Choroid plexus epithelial cell (primary cell): ENCODE measurements around the gene ZNF532.

ENCODE experiments used
- DNase-seq: peaks from one replicate; pipeline ENCODE4 v3.0.0-alpha.2; 2010; ENCODE audit warnings: low read depth
- H3K4me3 ChIP-seq: 2 replicates; pipeline ENCODE4 v1.5.1; 2011; ENCODE audit warnings: low read depth, mild to moderate bottlenecking, control low read depth, low read length, moderate library complexity
- CTCF ChIP-seq: conservative IDR thresholded peaks from 2 replicates; pipeline ENCODE4 v1.5.1; 2011; ENCODE audit warnings: low read depth, mild to moderate bottlenecking, control low read depth, inconsistent platforms, low read length, moderate library complexity

Gene ZNF532

GRCh38 chr18:58865033-58865590 lies 435 bp downstream of the ZNF532 start:
- DNase-seq = peak; percentile 19
- H3K4me3 ChIP-seq = peak overlapping the region; percentile 60
- no peak for TF ChIP-seq CTCF

GRCh38 chr18:58865701-58866065 lies 1.0 kb downstream of the ZNF532 start:
- no peak for DNase-seq
- H3K4me3 ChIP-seq = no peak overlapping the region
- no peak for TF ChIP-seq CTCF

- no peak overlapping the region for H3K4me3 ChIP-seq
- no peak for DNase-seq
- TF ChIP-seq CTCF = no peak
These were observed 1.5 kb downstream of the ZNF532 start for GRCh38 chr18:58866066-58866772.

- H3K4me3 ChIP-seq = no peak overlapping the region
- no peak for TF ChIP-seq CTCF
- no peak for DNase-seq
These were observed 2.1 kb downstream of the ZNF532 start for GRCh38 chr18:58866773-58867150.

GRCh38 chr18:58867281-58867961 lies 2.7 kb downstream of the ZNF532 start:
- peak; percentile 57 for DNase-seq
- TF ChIP-seq CTCF = no peak
- no peak overlapping the region for H3K4me3 ChIP-seq

- no peak for TF ChIP-seq CTCF
- no peak overlapping the region for H3K4me3 ChIP-seq
- DNase-seq = no peak
These were observed 3.8 kb downstream of the ZNF532 start for GRCh38 chr18:58868440-58868839.

GRCh38 chr18:58870130-58870529 lies 5.5 kb downstream of the ZNF532 start:
- peak; percentile 56 for DNase-seq
- no peak for TF ChIP-seq CTCF
- H3K4me3 ChIP-seq = no peak overlapping the region
